Esophagus muscularis mucosa (tissue), 4 donors: ENCODE data around the gene NKTR.

Experiments used
- EP300 ChIP-seq: sonication (generic); formaldehyde crosslinking; IDR thresholded peaks from one replicate; pipeline ENCODE4 v1.6.1; 2017; ENCODE audit warnings: antibody characterized with exemption
- POLR2AphosphoS5 ChIP-seq, 2 donors: sonication (generic); formaldehyde crosslinking; IDR thresholded peaks; one replicate each; pipeline ENCODE4 v1.6.1; 2017; ENCODE audit warnings: antibody characterized with exemption in 2 of 2
- TF ChIP-seq, protein P1 (sequence below), 3 experiments: fragments of 200-600 bp in 2 of 3; fragments of 450-650 bp in 1 of 3; sonication (generic) in 2 of 3; IDR thresholded peaks; one replicate each; pipeline ENCODE4 v1.5.1; 2017 to 2019; ENCODE audit warnings: antibody characterized with exemption in 3 of 3, mild to moderate bottlenecking in 2 of 3, moderate library complexity in 1 of 3

DNA sequence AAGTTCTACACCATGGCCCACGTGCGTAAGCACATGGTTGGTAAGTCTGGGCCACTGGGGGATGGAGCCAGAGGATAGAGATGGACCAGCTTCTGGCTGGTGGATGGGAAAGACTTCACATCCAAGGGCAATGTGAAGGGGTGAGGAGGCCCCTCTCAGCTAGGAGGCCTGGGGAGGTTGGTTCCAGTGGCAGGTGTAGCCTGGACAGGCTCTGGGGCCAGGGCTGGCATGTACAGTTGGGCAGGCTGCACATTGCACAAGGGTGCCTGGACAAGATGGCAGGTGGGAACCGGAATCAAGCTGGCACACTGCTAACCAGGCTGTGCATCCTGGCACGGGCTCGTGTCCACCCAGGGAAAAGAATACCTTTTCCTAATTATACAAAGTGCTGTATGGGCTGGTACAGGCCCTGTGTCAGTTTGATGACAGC lies 61.1 kb downstream of the NKTR start:
- TF ChIP-seq, protein P1, sequence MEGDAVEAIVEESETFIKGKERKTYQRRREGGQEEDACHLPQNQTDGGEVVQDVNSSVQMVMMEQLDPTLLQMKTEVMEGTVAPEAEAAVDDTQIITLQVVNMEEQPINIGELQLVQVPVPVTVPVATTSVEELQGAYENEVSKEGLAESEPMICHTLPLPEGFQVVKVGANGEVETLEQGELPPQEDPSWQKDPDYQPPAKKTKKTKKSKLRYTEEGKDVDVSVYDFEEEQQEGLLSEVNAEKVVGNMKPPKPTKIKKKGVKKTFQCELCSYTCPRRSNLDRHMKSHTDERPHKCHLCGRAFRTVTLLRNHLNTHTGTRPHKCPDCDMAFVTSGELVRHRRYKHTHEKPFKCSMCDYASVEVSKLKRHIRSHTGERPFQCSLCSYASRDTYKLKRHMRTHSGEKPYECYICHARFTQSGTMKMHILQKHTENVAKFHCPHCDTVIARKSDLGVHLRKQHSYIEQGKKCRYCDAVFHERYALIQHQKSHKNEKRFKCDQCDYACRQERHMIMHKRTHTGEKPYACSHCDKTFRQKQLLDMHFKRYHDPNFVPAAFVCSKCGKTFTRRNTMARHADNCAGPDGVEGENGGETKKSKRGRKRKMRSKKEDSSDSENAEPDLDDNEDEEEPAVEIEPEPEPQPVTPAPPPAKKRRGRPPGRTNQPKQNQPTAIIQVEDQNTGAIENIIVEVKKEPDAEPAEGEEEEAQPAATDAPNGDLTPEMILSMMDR (IDR thresholded peaks at IDR 0.05): no peak
- TF ChIP-seq EP300: no peak
- no peak for TF ChIP-seq POLR2AphosphoS5 (IDR thresholded peaks at IDR 0.05)
